H9 (cell line): ENCODE measurements around the gene NAPB. TPM values are rescaled to one million over a fixed set of nuclear protein-coding genes. Genes with fewer than 3 reads are reported as not detected.

ENCODE experiments used
- DNase-seq: peaks from one replicate; pipeline ENCODE4 v3.0.0-alpha.2; 2017
- H2AFZ ChIP-seq: one replicate; pipeline ENCODE4 v1.6.1; 2013; ENCODE audit warnings: mild to moderate bottlenecking, low read length, control low read depth, moderate library complexity
- H2AK5ac ChIP-seq: 2 replicates; pipeline ENCODE4 v1.6.1; 2013; ENCODE audit warnings: low read length, control low read depth, mixed read lengths; ENCODE audit not compliant: insufficient read length
- H2BK120ac ChIP-seq: one replicate; pipeline ENCODE4 v1.6.1; 2013; ENCODE audit warnings: low read depth, mild to moderate bottlenecking, low read length, control low read depth, inconsistent platforms; ENCODE audit not compliant: poor library complexity, severe bottlenecking
- H2BK12ac ChIP-seq: 2 replicates; pipeline ENCODE4 v1.6.1; 2013; ENCODE audit warnings: low read length, control low read depth, mixed read lengths, low read depth; ENCODE audit not compliant: insufficient read length
- H2BK15ac ChIP-seq: 2 replicates; pipeline ENCODE4 v1.6.1; 2013; ENCODE audit warnings: low read depth, low read length, control low read depth
- H2BK20ac ChIP-seq: one replicate; pipeline ENCODE4 v1.6.1; 2013; ENCODE audit warnings: low read depth, mild to moderate bottlenecking, low read length, control low read depth, inconsistent platforms; ENCODE audit not compliant: poor library complexity, severe bottlenecking
- H2BK5ac ChIP-seq: 2 replicates; pipeline ENCODE4 v1.6.1; 2013; ENCODE audit warnings: low read length, control low read depth, mixed read lengths; ENCODE audit not compliant: insufficient read length
- H3K14ac ChIP-seq: 2 replicates; pipeline ENCODE4 v1.6.1; 2013; ENCODE audit warnings: low read length, control low read depth; ENCODE audit not compliant: insufficient read depth
- H3K18ac ChIP-seq: 2 replicates; pipeline ENCODE4 v1.6.1; 2013; ENCODE audit warnings: low read depth, mild to moderate bottlenecking, mixed read lengths, low read length, control low read depth; ENCODE audit not compliant: insufficient read length
- H3K23ac ChIP-seq: 2 replicates; pipeline ENCODE4 v1.6.1; 2013; ENCODE audit warnings: low read length, control low read depth, mixed read lengths, low read depth; ENCODE audit not compliant: insufficient read length
- H3K23me2 ChIP-seq: 2 replicates; pipeline ENCODE4 v1.6.1; 2013; ENCODE audit warnings: low read depth, mild to moderate bottlenecking, mixed read lengths, low read length, control low read depth; ENCODE audit not compliant: insufficient read length, poor library complexity, severe bottlenecking
- H3K27ac ChIP-seq: 2 replicates; pipeline ENCODE4 v1.5.1; 2013; ENCODE audit warnings: low read length, control low read depth, mixed read lengths, low read depth; ENCODE audit not compliant: insufficient read length
- H3K27me3 ChIP-seq: 2 replicates; pipeline ENCODE4 v1.6.1; 2013; ENCODE audit warnings: low read length, control low read depth, inconsistent platforms; ENCODE audit not compliant: insufficient read depth
- H3K4ac ChIP-seq: 2 replicates; pipeline ENCODE4 v1.6.1; 2013; ENCODE audit warnings: low read depth, mild to moderate bottlenecking, control low read depth, inconsistent platforms, low read length, moderate library complexity
- H3K4me1 ChIP-seq: 2 replicates; pipeline ENCODE4 v1.6.1; 2013; ENCODE audit warnings: low read length, control low read depth, inconsistent platforms; ENCODE audit not compliant: insufficient read depth
- H3K4me2 ChIP-seq: 2 replicates; pipeline ENCODE4 v1.6.1; 2013; ENCODE audit warnings: low read length, control low read depth, mixed read lengths; ENCODE audit not compliant: insufficient read length, insufficient read depth
- H3K56ac ChIP-seq: 2 replicates; pipeline ENCODE4 v1.6.1; 2013; ENCODE audit warnings: low read depth, mild to moderate bottlenecking, mixed read lengths, low read length, control low read depth; ENCODE audit not compliant: insufficient read length
- H3K79me1 ChIP-seq: 2 replicates; pipeline ENCODE4 v1.6.1; 2013; ENCODE audit warnings: low read depth, mild to moderate bottlenecking, moderate library complexity, low read length, control low read depth, inconsistent platforms; ENCODE audit not compliant: insufficient read depth, poor library complexity, severe bottlenecking
- H3K79me2 ChIP-seq: 2 replicates; pipeline ENCODE4 v1.6.1; 2013; ENCODE audit warnings: low read length, control low read depth, inconsistent platforms; ENCODE audit not compliant: insufficient read depth
- H3K9ac ChIP-seq: 2 replicates; pipeline ENCODE4 v1.6.1; 2013; ENCODE audit warnings: low read length, control low read depth, mixed read lengths; ENCODE audit not compliant: insufficient read length; ENCODE audit errors: extremely low read depth
- H3K9me3 ChIP-seq: one replicate; pipeline ENCODE4 v1.6.1; 2013; ENCODE audit warnings: low read depth, low read length, inconsistent platforms; ENCODE audit not compliant: control insufficient read depth
- H3T11ph ChIP-seq: one replicate; pipeline ENCODE4 v1.6.1; 2013; ENCODE audit warnings: mild to moderate bottlenecking, low read length, control low read depth, inconsistent platforms
- H4K20me1 ChIP-seq: one replicate; pipeline ENCODE4 v1.6.1; 2013; ENCODE audit not compliant: control insufficient read depth, insufficient read length, insufficient read depth
- H4K5ac ChIP-seq: 2 replicates; pipeline ENCODE4 v1.6.1; 2013; ENCODE audit warnings: low read depth, mild to moderate bottlenecking, mixed read lengths, low read length, control low read depth; ENCODE audit not compliant: insufficient read length
- H4K8ac ChIP-seq: replicated peaks from 2 replicates; pipeline ENCODE4 v1.6.1; 2013; ENCODE audit warnings: low read length, control low read depth, mixed read lengths, low read depth; ENCODE audit not compliant: insufficient read length
- H4K91ac ChIP-seq: 2 replicates; pipeline ENCODE4 v1.6.1; 2013; ENCODE audit warnings: low read depth, mild to moderate bottlenecking, moderate library complexity, mixed read lengths, low read length, control low read depth; ENCODE audit not compliant: insufficient read length
- H3K27ac Mint-ChIP-seq, 3 experiments: 2 replicates in 2 of 3; 3 replicates in 1 of 3; pipeline ENCODE4 v1.8.0; 2020 to 2021; ENCODE audit warnings: mixed read lengths in 3 of 3, mild to moderate bottlenecking in 1 of 3, moderate library complexity in 1 of 3
- H3K27me3 Mint-ChIP-seq: 2 replicates; pipeline ENCODE4 v1.8.0; 2021; ENCODE audit warnings: low read depth, mild to moderate bottlenecking, moderate library complexity, mixed read lengths
- H3K36me3 Mint-ChIP-seq, 3 experiments: 2 replicates in 2 of 3; 3 replicates in 1 of 3; pipeline ENCODE4 v1.8.0; 2020 to 2021; ENCODE audit warnings: low read depth in 3 of 3, mixed read lengths in 3 of 3; ENCODE audit not compliant: insufficient read depth in 1 of 3
- H3K4me1 Mint-ChIP-seq, 2 experiments: 2 replicates each; pipeline ENCODE4 v1.8.0; 2020; ENCODE audit warnings: mixed read lengths in 2 of 2
- H3K4me3 Mint-ChIP-seq, 2 experiments: 2 replicates in 1 of 2; 3 replicates in 1 of 2; pipeline ENCODE4 v1.8.0; 2020 to 2021; ENCODE audit warnings: mild to moderate bottlenecking in 2 of 2, mixed read lengths in 2 of 2, moderate library complexity in 1 of 2
- H3K9me3 Mint-ChIP-seq, 2 experiments: 2 replicates in 1 of 2; 3 replicates in 1 of 2; pipeline ENCODE4 v1.8.0; 2020; ENCODE audit warnings: mild to moderate bottlenecking in 2 of 2, mixed read lengths in 2 of 2, moderate library complexity in 1 of 2
- CTCF ChIP-seq: fragments of 200-600 bp; sonication (generic); conservative IDR thresholded peaks from 3 replicates; pipeline ENCODE4 v1.8.0; 2021; ENCODE audit warnings: antibody characterized with exemption, mild to moderate bottlenecking
- WGBS: extraction: QIAGEN DNeasy Blood & Tissue Kit; methylation state at CpG from one replicate; pipeline ENCODE4 v1.1.7; 2013; ENCODE audit warnings: missing lambda C conversion rate, low lambda C conversion rate, mixed read lengths; ENCODE audit not compliant: insufficient read length; ENCODE audit errors: extremely low coverage; 5-methylcytosine and 5-hydroxymethylcytosine counted together
- total RNA-seq: library from RNA; stranded (reverse); gene quantifications from 2 replicates; pipeline ENCODE4 v1.2.1, GENCODE V29; 2021

The NAPB gene
- total RNA-seq, 1 experiment from 2014 or later: 10.4 TPM

GRCh38 chr20:23446505-23446904 lies 25.2 kb upstream of the NAPB start:
- no peak overlapping the region for H2AK5ac ChIP-seq
- no peaks in the 10 kb centered on the region for H4K20me1 ChIP-seq
- no peak overlapping the region for H3T11ph ChIP-seq
- no peak overlapping the region for H4K5ac ChIP-seq
- H2BK12ac ChIP-seq: no peak overlapping the region
- peaks cover 4% of the 10 kb centered on the region for H3K27me3 Mint-ChIP-seq
- H3K18ac ChIP-seq: no peak overlapping the region
- H3K56ac ChIP-seq: no peak overlapping the region
- WGBS: no CpG with 5 or more reads among the region's 8 CpGs
- no peaks in the 10 kb centered on the region; the same call in 1 of the 2 replicates for H3K4me1 ChIP-seq
- no peaks in the 10 kb centered on the region for H3K23me2 ChIP-seq
- no peak overlapping the region for H3K4me2 ChIP-seq
- H3K27ac ChIP-seq: no peak overlapping the region
- H2BK5ac ChIP-seq: no peak overlapping the region
- H3K27ac Mint-ChIP-seq: no peak overlapping the region
- no peaks in the 10 kb centered on the region for H3K9me3 Mint-ChIP-seq
- H3K14ac ChIP-seq: no peak overlapping the region
- no peak overlapping the region for H3K4me3 Mint-ChIP-seq
- TF ChIP-seq CTCF: peak; percentile 85
- no peaks in the 10 kb centered on the region for H3K36me3 Mint-ChIP-seq
- H4K91ac ChIP-seq: no peak overlapping the region
- H2BK15ac ChIP-seq: no peak overlapping the region
- H3K79me1 ChIP-seq: no peaks in the 10 kb centered on the region
- H2BK20ac ChIP-seq: no peak overlapping the region
- no peak overlapping the region for H3K23ac ChIP-seq
- no peaks in the 10 kb centered on the region for H3K79me2 ChIP-seq
- no peaks in the 10 kb centered on the region for H3K9me3 ChIP-seq
- no peak overlapping the region for H3K9ac ChIP-seq
- H3K4ac ChIP-seq: no peak overlapping the region
- no peak overlapping the region for H2BK120ac ChIP-seq
- H2AFZ ChIP-seq: no peak overlapping the region
- H4K8ac ChIP-seq: no peak overlapping the region
- peak; percentile 75 for DNase-seq
- H3K4me1 Mint-ChIP-seq: peaks cover 5 to 8% of the 10 kb centered on the region in 2 experiments
- H3K27me3 ChIP-seq: no peaks in the 10 kb centered on the region
